Medulla oblongata (tissue), 1 donor: ENCODE data around the gene CTNNBIP1.

Experiments used
- DNase-seq: peaks from one replicate; pipeline ENCODE4 v3.0.0-alpha.2; 2015; ENCODE audit errors: extremely low spot score

CTNNBIP1 gene

GRCh38 chr1:9877962-9878361 lies 32.1 kb downstream of the CTNNBIP1 start:
- DNase-seq: no peak

- no peak for DNase-seq
These were observed 34.5 kb downstream of the CTNNBIP1 start for GRCh38 chr1:9875636-9876000.

GRCh38 chr1:9874959-9875635 lies 35.0 kb downstream of the CTNNBIP1 start:
- DNase-seq: peak; percentile 89

GRCh38 chr1:9874412-9874811 lies 35.7 kb downstream of the CTNNBIP1 start:
- no peak for DNase-seq

- DNase-seq: no peak
These were observed 36.1 kb downstream of the CTNNBIP1 start for GRCh38 chr1:9873992-9874391.

- no peak for DNase-seq
These were observed 36.7 kb downstream of the CTNNBIP1 start for GRCh38 chr1:9873385-9873784.

- no peak for DNase-seq
These were observed 37.5 kb downstream of the CTNNBIP1 start for GRCh38 chr1:9872430-9873165.

- DNase-seq: no peak
These were observed 38.2 kb downstream of the CTNNBIP1 start for GRCh38 chr1:9871707-9872425.

GRCh38 chr1:9871021-9871420 lies 39.0 kb downstream of the CTNNBIP1 start:
- DNase-seq: no peak

GRCh38 chr1:9870572-9870971 lies 39.5 kb downstream of the CTNNBIP1 start:
- DNase-seq: no peak

GRCh38 chr1:9869831-9870251 lies 40.2 kb downstream of the CTNNBIP1 start:
- DNase-seq: no peak

- no peak for DNase-seq
These were observed 41.9 kb downstream of the CTNNBIP1 start for GRCh38 chr1:9868244-9868590.

GRCh38 chr1:9867408-9868243 lies 42.4 kb downstream of the CTNNBIP1 start:
- DNase-seq: peak; percentile 80

- no peak for DNase-seq
These were observed 43.2 kb downstream of the CTNNBIP1 start for GRCh38 chr1:9866836-9867235.

GRCh38 chr1:9865724-9866123 lies 44.3 kb downstream of the CTNNBIP1 start:
- DNase-seq: no peak

GRCh38 chr1:9863371-9863770 lies 46.7 kb downstream of the CTNNBIP1 start:
- no peak for DNase-seq

- DNase-seq: no peak
These were observed 48.7 kb downstream of the CTNNBIP1 start for GRCh38 chr1:9861360-9861759.

GRCh38 chr1:9860887-9861286 lies 49.2 kb downstream of the CTNNBIP1 start:
- no peak for DNase-seq

- DNase-seq: no peak
These were observed 50.6 kb downstream of the CTNNBIP1 start for GRCh38 chr1:9859281-9860014.

GRCh38 chr1:9858293-9859035 lies 51.6 kb downstream of the CTNNBIP1 start:
- DNase-seq: no peak

GRCh38 chr1:9855186-9855585 lies 54.9 kb downstream of the CTNNBIP1 start:
- DNase-seq: no peak
